ENCODE results near the gene SLC22A23.
"Not testable (repeated sequence)": the region's sequence is repeated elsewhere in the genome, so short reads cannot be mapped to it uniquely, and the experiment has no call there.

Gene SLC22A23

GRCh38 chr6:3386374-3386857, 70.4 kb downstream of the SLC22A23 start:
- Histone ChIP-seq H3K4me1 (ENCODE audit: control insufficient read depth, insufficient read depth, low read length) (peaks cover 38% of the 10 kb centered on the region), H3K36me3 (ENCODE audit: control insufficient read depth in 2 of 2, insufficient read depth in 1 of 2, low read length in 2 of 2) (no peaks in the 10 kb centered on the region), H3K27ac (ENCODE audit: extremely low read depth, low read depth, low read length) (no peak overlapping the region), H3K4me3 (ENCODE audit: low read depth, low read length) (no peak overlapping the region), H3K9me3 (ENCODE audit: control insufficient read depth, insufficient read depth, low read depth, low read length) (no peaks in the 10 kb centered on the region)
- no peak for TF ChIP-seq HOXD13 (CRISPR knock-in tag; IDR thresholded peaks at IDR 0.05; ENCODE audit: borderline replicate concordance)
- no peak for TF ChIP-seq ZNF585B (tag by site-specific recombination; IDR thresholded peaks at IDR 0.05)
- TF ChIP-seq, protein P1, sequence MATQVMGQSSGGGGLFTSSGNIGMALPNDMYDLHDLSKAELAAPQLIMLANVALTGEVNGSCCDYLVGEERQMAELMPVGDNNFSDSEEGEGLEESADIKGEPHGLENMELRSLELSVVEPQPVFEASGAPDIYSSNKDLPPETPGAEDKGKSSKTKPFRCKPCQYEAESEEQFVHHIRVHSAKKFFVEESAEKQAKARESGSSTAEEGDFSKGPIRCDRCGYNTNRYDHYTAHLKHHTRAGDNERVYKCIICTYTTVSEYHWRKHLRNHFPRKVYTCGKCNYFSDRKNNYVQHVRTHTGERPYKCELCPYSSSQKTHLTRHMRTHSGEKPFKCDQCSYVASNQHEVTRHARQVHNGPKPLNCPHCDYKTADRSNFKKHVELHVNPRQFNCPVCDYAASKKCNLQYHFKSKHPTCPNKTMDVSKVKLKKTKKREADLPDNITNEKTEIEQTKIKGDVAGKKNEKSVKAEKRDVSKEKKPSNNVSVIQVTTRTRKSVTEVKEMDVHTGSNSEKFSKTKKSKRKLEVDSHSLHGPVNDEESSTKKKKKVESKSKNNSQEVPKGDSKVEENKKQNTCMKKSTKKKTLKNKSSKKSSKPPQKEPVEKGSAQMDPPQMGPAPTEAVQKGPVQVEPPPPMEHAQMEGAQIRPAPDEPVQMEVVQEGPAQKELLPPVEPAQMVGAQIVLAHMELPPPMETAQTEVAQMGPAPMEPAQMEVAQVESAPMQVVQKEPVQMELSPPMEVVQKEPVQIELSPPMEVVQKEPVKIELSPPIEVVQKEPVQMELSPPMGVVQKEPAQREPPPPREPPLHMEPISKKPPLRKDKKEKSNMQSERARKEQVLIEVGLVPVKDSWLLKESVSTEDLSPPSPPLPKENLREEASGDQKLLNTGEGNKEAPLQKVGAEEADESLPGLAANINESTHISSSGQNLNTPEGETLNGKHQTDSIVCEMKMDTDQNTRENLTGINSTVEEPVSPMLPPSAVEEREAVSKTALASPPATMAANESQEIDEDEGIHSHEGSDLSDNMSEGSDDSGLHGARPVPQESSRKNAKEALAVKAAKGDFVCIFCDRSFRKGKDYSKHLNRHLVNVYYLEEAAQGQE (tag by site-specific recombination; IDR thresholded peaks at IDR 0.05): no peak
- 0 out of 2 replicates have a peak, but pooled peaks have one; percentile 32 for TF ChIP-seq ZFHX2 (tag by site-specific recombination; conservative IDR thresholded peaks at IDR 0.05)
- 0 out of 2 replicates have a peak, but pooled peaks have one; percentile 11 for TF ChIP-seq EGR2 (tag by site-specific recombination; IDR thresholded peaks at IDR 0.05; ENCODE audit: low read depth)
- no peak for TF ChIP-seq ZNF830 (tag by site-specific recombination; IDR thresholded peaks at IDR 0.05; ENCODE audit: low read depth)
- CTCF ChIA-PET: interaction anchor here (1.2 to 1.9 kb wide), 3 partner anchors 9 to 346 kb away, joined by 3 to 7 read pairs (median 6); no protein-coding TSS in a partner anchor
- POLR2A ChIA-PET: interaction anchor here (0.8 kb wide), 1 partner anchor 10 kb away, joined by 3 read pairs; no protein-coding TSS in a partner anchor

GRCh38 chr6:3385660-3386151, 71.1 kb downstream of the SLC22A23 start:
- H3K9me3 ChIP-seq (ENCODE audit: control insufficient read depth, insufficient read depth, low read depth, low read length): no peaks in the 10 kb centered on the region
- peaks cover 38% of the 10 kb centered on the region for H3K4me1 ChIP-seq (ENCODE audit: control insufficient read depth, insufficient read depth, low read length)
- ChIA-PET CTCF (interaction anchor here (0.6 to 1.9 kb wide), 6 partner anchors 10 to 593 kb away, joined by 3 to 7 read pairs (median 4); no protein-coding TSS in a partner anchor), POLR2A (interaction anchor here (0.8 kb wide), 1 partner anchor 9 kb away, joined by 3 read pairs; no protein-coding TSS in a partner anchor)
- no peak overlapping the region for H3K27ac ChIP-seq (ENCODE audit: extremely low read depth, low read depth, low read length)
- no peak overlapping the region for H3K4me3 ChIP-seq (ENCODE audit: low read depth, low read length)
- no peaks in the 10 kb centered on the region for H3K36me3 ChIP-seq (ENCODE audit: control insufficient read depth in 2 of 2, insufficient read depth in 1 of 2, low read length in 2 of 2)
- TF ChIP-seq FEZF1 (tag by site-specific recombination; IDR thresholded peaks at IDR 0.05) (peak; percentile 53), ZNF707 (tag by site-specific recombination; IDR thresholded peaks at IDR 0.05) (no peak)

DNA sequence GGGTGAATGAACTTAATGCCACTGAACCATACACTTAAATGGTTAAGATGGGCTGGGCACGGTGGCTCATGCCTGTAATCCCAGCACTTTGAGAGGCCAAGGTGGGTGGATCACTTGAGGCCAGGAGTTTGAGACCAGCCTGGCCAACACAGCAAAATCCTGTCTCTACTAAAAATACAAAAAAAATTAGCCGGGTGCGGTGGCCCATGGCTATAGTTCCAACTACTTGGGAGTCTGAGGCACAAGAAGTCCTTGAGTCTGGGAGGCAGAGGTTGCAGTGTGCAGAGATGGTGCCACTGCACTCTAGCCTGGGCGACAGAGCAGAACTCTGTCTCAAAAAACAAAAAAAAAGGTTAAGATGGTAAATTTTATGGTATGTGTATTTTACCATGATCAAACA, 71.7 kb downstream of the SLC22A23 start:
- CTCF ChIA-PET: interaction anchor here (0.6 to 1.7 kb wide), 4 partner anchors 10 to 593 kb away, joined by 3 to 7 read pairs (median 4); no protein-coding TSS in a partner anchor

GRCh38 chr6:3384241-3385143, 72.4 kb downstream of the SLC22A23 start:
- TF ChIP-seq, protein P2, sequence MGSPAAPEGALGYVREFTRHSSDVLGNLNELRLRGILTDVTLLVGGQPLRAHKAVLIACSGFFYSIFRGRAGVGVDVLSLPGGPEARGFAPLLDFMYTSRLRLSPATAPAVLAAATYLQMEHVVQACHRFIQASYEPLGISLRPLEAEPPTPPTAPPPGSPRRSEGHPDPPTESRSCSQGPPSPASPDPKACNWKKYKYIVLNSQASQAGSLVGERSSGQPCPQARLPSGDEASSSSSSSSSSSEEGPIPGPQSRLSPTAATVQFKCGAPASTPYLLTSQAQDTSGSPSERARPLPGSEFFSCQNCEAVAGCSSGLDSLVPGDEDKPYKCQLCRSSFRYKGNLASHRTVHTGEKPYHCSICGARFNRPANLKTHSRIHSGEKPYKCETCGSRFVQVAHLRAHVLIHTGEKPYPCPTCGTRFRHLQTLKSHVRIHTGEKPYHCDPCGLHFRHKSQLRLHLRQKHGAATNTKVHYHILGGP (tag by site-specific recombination; IDR thresholded peaks at IDR 0.05): 0 out of 2 replicates have a peak, but pooled peaks have one; percentile 19
- no peak for TF ChIP-seq ZNF792 (tag by site-specific recombination; IDR thresholded peaks at IDR 0.05)
- TF ChIP-seq, protein P3, sequence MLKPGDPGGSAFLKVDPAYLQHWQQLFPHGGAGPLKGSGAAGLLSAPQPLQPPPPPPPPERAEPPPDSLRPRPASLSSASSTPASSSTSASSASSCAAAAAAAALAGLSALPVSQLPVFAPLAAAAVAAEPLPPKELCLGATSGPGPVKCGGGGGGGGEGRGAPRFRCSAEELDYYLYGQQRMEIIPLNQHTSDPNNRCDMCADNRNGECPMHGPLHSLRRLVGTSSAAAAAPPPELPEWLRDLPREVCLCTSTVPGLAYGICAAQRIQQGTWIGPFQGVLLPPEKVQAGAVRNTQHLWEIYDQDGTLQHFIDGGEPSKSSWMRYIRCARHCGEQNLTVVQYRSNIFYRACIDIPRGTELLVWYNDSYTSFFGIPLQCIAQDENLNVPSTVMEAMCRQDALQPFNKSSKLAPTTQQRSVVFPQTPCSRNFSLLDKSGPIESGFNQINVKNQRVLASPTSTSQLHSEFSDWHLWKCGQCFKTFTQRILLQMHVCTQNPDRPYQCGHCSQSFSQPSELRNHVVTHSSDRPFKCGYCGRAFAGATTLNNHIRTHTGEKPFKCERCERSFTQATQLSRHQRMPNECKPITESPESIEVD (tag by site-specific recombination; IDR thresholded peaks at IDR 0.05): peak; percentile 81
- peak; percentile 43; the same call in 1 of the 2 replicates for TF ChIP-seq MZF1 (tag by site-specific recombination; IDR thresholded peaks at IDR 0.05; ENCODE audit: borderline replicate concordance)
- TF ChIP-seq OSR2 (tag by site-specific recombination; IDR thresholded peaks at IDR 0.05): peak; percentile 33; the same call in 1 of the 2 replicates
- TF ChIP-seq ZNF391 (tag by site-specific recombination; IDR thresholded peaks at IDR 0.05; ENCODE audit: borderline replicate concordance, low read depth): no peak
- H3K4me1 ChIP-seq (ENCODE audit: control insufficient read depth, insufficient read depth, low read length): peaks cover 48% of the 10 kb centered on the region
- CTCF ChIA-PET: interaction anchor here (2.6 kb wide), 1 partner anchor 27 kb away, joined by 17 read pairs; no protein-coding TSS in a partner anchor
- POLR2A ChIA-PET: no interaction called here
- no peak overlapping the region for H3K27ac ChIP-seq (ENCODE audit: extremely low read depth, low read depth, low read length)
- no peaks in the 10 kb centered on the region for H3K36me3 ChIP-seq (ENCODE audit: control insufficient read depth in 2 of 2, insufficient read depth in 1 of 2, low read length in 2 of 2)
- H3K9me3 ChIP-seq (ENCODE audit: control insufficient read depth, insufficient read depth, low read depth, low read length): no peaks in the 10 kb centered on the region
- no peak overlapping the region for H3K4me3 ChIP-seq (ENCODE audit: low read depth, low read length)

More for the DNA sequence above, 71.7 kb downstream of the SLC22A23 start:
- H3K27ac ChIP-seq (ENCODE audit: extremely low read depth, low read depth, low read length); H3K9me3 ChIP-seq (ENCODE audit: control insufficient read depth, insufficient read depth, low read depth, low read length); H3K36me3 ChIP-seq (ENCODE audit: control insufficient read depth in 2 of 2, insufficient read depth in 1 of 2, low read length in 2 of 2); POLR2A ChIA-PET; H3K4me3 ChIP-seq (ENCODE audit: low read depth, low read length): not testable (repeated sequence)
- peaks cover 41% of the 10 kb centered on the region for H3K4me1 ChIP-seq (ENCODE audit: control insufficient read depth, insufficient read depth, low read length)
